IPS-NIHi7 (cell line): Measurements from ENCODE around the gene GJB4.

Experiments used
- DNase-seq: peaks from one replicate; pipeline ENCODE4 v3.0.0; 2012; ENCODE audit warnings: mixed read lengths; ENCODE audit errors: extremely low spot score

The GJB4 gene

GRCh38 chr1:34778381-34778780 is 18.8 kb downstream of the GJB4 start:
- no peak for DNase-seq

- no peak for DNase-seq
Measured at GRCh38 chr1:34779005-34779404, 19.5 kb downstream of the GJB4 start.

- no peak for DNase-seq
Measured at GRCh38 chr1:34779526-34779925, 20.0 kb downstream of the GJB4 start.

GRCh38 chr1:34779962-34780361 is 20.4 kb downstream of the GJB4 start:
- no peak for DNase-seq

GRCh38 chr1:34780528-34780927 is 21.0 kb downstream of the GJB4 start:
- no peak for DNase-seq

GRCh38 chr1:34781071-34781843 is 21.7 kb downstream of the GJB4 start, which contains the start of gene GJB3:
TSS of gene GJB3 (plus strand) at chr1:34781214. CDS start at chr1:34784763, 3,549 bp downstream.
- DNase-seq: peak; percentile 70

GRCh38 chr1:34781844-34782391 is 22.4 kb downstream of the GJB4 start:
- DNase-seq: peak; percentile 39

- no peak for DNase-seq
Measured at GRCh38 chr1:34784751-34785221, 25.2 kb downstream of the GJB4 start.

- DNase-seq: no peak
Measured at GRCh38 chr1:34785231-34785874, 25.8 kb downstream of the GJB4 start.

GRCh38 chr1:34785875-34786470 is 26.4 kb downstream of the GJB4 start:
- no peak for DNase-seq

GRCh38 chr1:34786521-34787325 is 27.2 kb downstream of the GJB4 start:
- peak; percentile 83 for DNase-seq

- peak; percentile 48 for DNase-seq
Measured at GRCh38 chr1:34787461-34788420, 28.2 kb downstream of the GJB4 start.

- DNase-seq: no peak
Measured at GRCh38 chr1:34790985-34791384, 31.4 kb downstream of the GJB4 start.

- DNase-seq: no peak
Measured at GRCh38 chr1:34792424-34792823, 32.9 kb downstream of the GJB4 start.

GRCh38 chr1:34792868-34793727 is 33.6 kb downstream of the GJB4 start, which contains the start of gene GJA4:
TSS of gene GJA4 (plus strand) at chr1:34792999. CDS start at chr1:34794214, 1,215 bp downstream.
- DNase-seq: peak; percentile 62

- no peak for DNase-seq
Measured at GRCh38 chr1:34794001-34794789, 34.7 kb downstream of the GJB4 start.

- DNase-seq: no peak
Measured at GRCh38 chr1:34794790-34795180, 35.2 kb downstream of the GJB4 start.

- no peak for DNase-seq
Measured at GRCh38 chr1:34795916-34796315, 36.4 kb downstream of the GJB4 start.
